SK-N-SH (cell line): ENCODE results near the gene RRP15. TPM values are rescaled to one million over a fixed set of nuclear protein-coding genes. Genes with fewer than 3 reads are reported as not detected.

Source experiments
- CTCF ChIA-PET: fragments of 300-600, 350-600 bp; formaldehyde crosslinking; extraction: SDS; loops from one replicate; lab custom pipeline; 2021; lab: Yijun Ruan, JAX
- POLR2A ChIA-PET: fragments of 350-600 bp; sonication (Branson Sonifier 250); formaldehyde crosslinking; extraction: SDS; loops from one replicate; lab custom pipeline; 2020; ENCODE audit warnings: antibody characterized with exemption, inconsistent platforms; lab: Yijun Ruan, JAX
- DNase-seq: peaks from one replicate; pipeline ENCODE4 v3.0.0; 2012
- H2AFZ ChIP-seq: fragments of 200-600 bp; sonication (generic); 2 replicates; pipeline ENCODE4 v1.8.1; 2016; ENCODE audit warnings: antibody characterized with exemption, mild to moderate bottlenecking, low read depth
- H3F3A ChIP-seq: fragments of 200-600 bp; sonication (generic); replicated peaks from 2 replicates; pipeline ENCODE3; 2016; ENCODE audit warnings: antibody characterized with exemption, mild to moderate bottlenecking; ENCODE audit not compliant: insufficient read depth
- H3K27ac ChIP-seq, 2 experiments: fragments of 200-500 bp in 1 of 2; fragments of 200-600 bp in 1 of 2; sonication (Bioruptor generic) in 1 of 2; sonication (generic), shearing (Covaris generic) in 1 of 2; 2 replicates each; pipeline versions ENCODE4 v1.5.1 to v1.6.1; 2014 to 2016; ENCODE audit warnings: low read depth in 2 of 2, inconsistent platforms in 1 of 2, low read length in 1 of 2, mild to moderate bottlenecking in 1 of 2, mixed read lengths in 1 of 2
- H3K27me3 ChIP-seq: fragments of 200-600 bp; sonication (generic), shearing (Covaris generic); 2 replicates; pipeline ENCODE4 v1.6.1; 2016; ENCODE audit warnings: mixed run types; ENCODE audit not compliant: insufficient read depth
- H3K36me3 ChIP-seq, 2 experiments: fragments of 200-500 bp in 1 of 2; fragments of 200-600 bp in 1 of 2; sonication (Bioruptor generic) in 1 of 2; sonication (generic) in 1 of 2; replicated peaks in 1 of 2; 2 replicates each; pipeline versions ENCODE3 to v1.5.1; 2014 to 2016; ENCODE audit warnings: low read length in 1 of 2, mild to moderate bottlenecking in 1 of 2; ENCODE audit not compliant: insufficient read depth in 2 of 2, control insufficient read depth in 1 of 2
- H3K4me1 ChIP-seq, 2 experiments: fragments of 200-500 bp in 1 of 2; fragments of 200-600 bp in 1 of 2; sonication (Bioruptor generic) in 1 of 2; sonication (generic), shearing (Covaris generic) in 1 of 2; 2 replicates each; pipeline versions ENCODE4 v1.5.1 to v1.6.1; 2014 to 2016; ENCODE audit warnings: low read depth in 1 of 2, low read length in 1 of 2, mixed run types in 1 of 2; ENCODE audit not compliant: insufficient read depth in 2 of 2, control insufficient read depth in 1 of 2
- H3K4me2 ChIP-seq: fragments of 200-600 bp; sonication (generic), shearing (Covaris generic); 2 replicates; pipeline ENCODE4 v1.6.1; 2017; ENCODE audit warnings: mixed run types
- H3K4me3 ChIP-seq, 2 experiments: fragments of 200-500 bp in 1 of 2; fragments of 200-600 bp in 1 of 2; sonication (Bioruptor generic) in 1 of 2; sonication (generic), shearing (Covaris generic) in 1 of 2; 2 replicates each; pipeline versions ENCODE4 v1.5.1 to v1.8.1; 2014 to 2016; ENCODE audit warnings: low read depth in 2 of 2, inconsistent platforms in 1 of 2, low read length in 1 of 2, mild to moderate bottlenecking in 1 of 2, mixed read lengths in 1 of 2, moderate library complexity in 1 of 2
- H3K79me2 ChIP-seq: fragments of 200-600 bp; sonication (generic); 2 replicates; pipeline ENCODE4 v1.8.1; 2017; ENCODE audit warnings: mild to moderate bottlenecking; ENCODE audit not compliant: insufficient read depth
- H3K9ac ChIP-seq: fragments of 200-600 bp; sonication (generic); 2 replicates; pipeline ENCODE4 v1.6.1; 2017; ENCODE audit warnings: mixed run types
- H3K9me2 ChIP-seq: fragments of 200-600 bp; sonication (generic); 2 replicates; pipeline ENCODE4 v1.6.1; 2017; ENCODE audit warnings: mixed run types
- H3K9me3 ChIP-seq: fragments of 200-600 bp; sonication (generic); 2 replicates; pipeline ENCODE4 v1.6.1; 2017; ENCODE audit warnings: mixed run types, mild to moderate bottlenecking, moderate library complexity
- H4K20me1 ChIP-seq: fragments of 200-600 bp; sonication (generic); 2 replicates; pipeline ENCODE4 v1.6.1; 2017; ENCODE audit warnings: mild to moderate bottlenecking, mixed run types; ENCODE audit not compliant: insufficient read depth
- CTCF ChIP-seq: fragments of 200-600 bp; sonication (generic); IDR thresholded peaks from 2 replicates; pipeline ENCODE4 v1.6.1; 2017; ENCODE audit warnings: antibody characterized with exemption, mild to moderate bottlenecking, moderate library complexity
- FOSL2 ChIP-seq: IDR thresholded peaks from 2 replicates; pipeline ENCODE4 v1.4.0; 2012; ENCODE audit warnings: low read depth, mild to moderate bottlenecking, moderate library complexity, borderline replicate concordance
- FOXJ3 ChIP-seq: sonication (generic); formaldehyde crosslinking; IDR thresholded peaks from 2 replicates; pipeline ENCODE4 v1.5.1; 2020; ENCODE audit warnings: mild to moderate bottlenecking, missing genetic modification reagents
- GATA2 ChIP-seq: sonication (generic); formaldehyde crosslinking; IDR thresholded peaks from 2 replicates; pipeline ENCODE4 v1.5.0; 2020; ENCODE audit warnings: mild to moderate bottlenecking, missing genetic modification reagents
- IRF3 ChIP-seq: fragments of 150-350 bp; IDR thresholded peaks from 2 replicates; pipeline ENCODE4 v1.6.1; 2016; ENCODE audit warnings: mild to moderate bottlenecking, low read depth, low read length
- MEF2A ChIP-seq: IDR thresholded peaks from 2 replicates; pipeline ENCODE4 v1.4.0; 2012; ENCODE audit warnings: low read depth, borderline replicate concordance
- NFIC ChIP-seq: IDR thresholded peaks from 2 replicates; pipeline ENCODE4 v1.4.0; 2012; ENCODE audit warnings: borderline replicate concordance
- PBX3 ChIP-seq: IDR thresholded peaks from 2 replicates; pipeline ENCODE4; 2012
- POLR2AphosphoS5 ChIP-seq: IDR thresholded peaks from 2 replicates; pipeline ENCODE4 v1.6.1; 2012; ENCODE audit warnings: low read depth, low read length
- RAD21 ChIP-seq: IDR thresholded peaks from 2 replicates; pipeline ENCODE4 v1.6.1; 2012; ENCODE audit warnings: mild to moderate bottlenecking, low read length
- RCOR1 ChIP-seq: fragments of 150-350 bp; IDR thresholded peaks from 2 replicates; pipeline ENCODE4 v1.6.1; 2017; ENCODE audit warnings: antibody characterized with exemption, low read length
- SIN3A ChIP-seq: IDR thresholded peaks from 2 replicates; pipeline ENCODE4 v1.6.1; 2012; ENCODE audit warnings: low read depth, mild to moderate bottlenecking, low read length, moderate library complexity, borderline replicate concordance
- TAF1 ChIP-seq: IDR thresholded peaks from 2 replicates; pipeline ENCODE4 v1.6.1; 2012; ENCODE audit warnings: low read depth, mild to moderate bottlenecking, low read length, moderate library complexity, borderline replicate concordance
- TCF12 ChIP-seq: IDR thresholded peaks from 2 replicates; pipeline ENCODE4 v1.4.0; 2012
- TEAD4 ChIP-seq: IDR thresholded peaks from 2 replicates; pipeline ENCODE4 v1.4.0; 2012; ENCODE audit warnings: mild to moderate bottlenecking, borderline replicate concordance; ENCODE audit not compliant: insufficient read depth
- WGBS: methylation state at CpG from one replicate; pipeline ENCODE4 v1.1.6; 2017; ENCODE audit warnings: low lambda C conversion rate; 5-methylcytosine and 5-hydroxymethylcytosine counted together
- polyA plus RNA-seq, 3 experiments: library from polyadenylated mRNA; depleted of rRNA; stranded (reverse); fragments of >200 nt; gene quantifications; 2 replicates each; pipeline ENCODE4 v1.2.3, GENCODE V29; 2012

Gene RRP15
- polyA plus RNA-seq, 1 of the 3 experiments (the other 2 are of a cell fraction), result 2.1 TPM

GRCh38 chr1:218315638-218316037 is 30.5 kb downstream of the RRP15 start:
- ChIA-PET POLR2A (interaction anchor here (0.6 kb wide), 1 partner anchor 1219 kb away, joined by 5 read pairs; no protein-coding TSS in a partner anchor), CTCF (interaction anchor here (0.7 kb wide), 1 partner anchor 16 kb away, joined by 3 read pairs; no protein-coding TSS in a partner anchor)
- H3K9ac ChIP-seq, result no peak overlapping the region
- no peaks in the 10 kb centered on the region for H3K27me3 ChIP-seq
- peaks cover 24 to 31% of the 10 kb centered on the region in 2 experiments for H3K36me3 ChIP-seq
- no peak overlapping the region for H3K4me3 ChIP-seq
- no peak for TF ChIP-seq MEF2A
- no peak for TF ChIP-seq IRF3
- no peak for TF ChIP-seq SIN3A
- no peak for TF ChIP-seq NFIC
- no peak for TF ChIP-seq TAF1
- no peak for TF ChIP-seq RCOR1
- no peak for TF ChIP-seq RAD21
- no peak for TF ChIP-seq TEAD4
- no peak for TF ChIP-seq TCF12
- TF ChIP-seq PBX3, result no peak
- TF ChIP-seq FOXJ3, result no peak
- TF ChIP-seq CTCF, result no peak
- TF ChIP-seq FOSL2, result no peak
- no peak for TF ChIP-seq POLR2AphosphoS5
- no peak for TF ChIP-seq GATA2 (CRISPR knock-in tag)
- no peaks in the 10 kb centered on the region for H3K79me2 ChIP-seq
- no peak overlapping the region for H3K4me2 ChIP-seq
- H3F3A ChIP-seq, result peaks cover 4% of the 10 kb centered on the region
- DNase-seq, result no peak
- no peaks in the 10 kb centered on the region for H3K9me2 ChIP-seq
- no peaks in the 10 kb centered on the region for H3K4me1 ChIP-seq
- WGBS, result 94% methylated on average over 4 of the region's 4 CpGs
- no peak overlapping the region for H3K27ac ChIP-seq
- no peak overlapping the region for H2AFZ ChIP-seq
- H3K9me3 ChIP-seq, result peaks cover 10% of the 10 kb centered on the region
- H4K20me1 ChIP-seq, result no peaks in the 10 kb centered on the region
